HFFc6 (cell line): Measurements from ENCODE around the gene PDGFRB. TPM values are rescaled to one million over a fixed set of nuclear protein-coding genes. Genes with fewer than 3 reads are reported as not detected.

ENCODE experiments used
- DNase-seq: peaks from one replicate; pipeline ENCODE4 v3.0.0-alpha.2; 2018
- H3K27ac Mint-ChIP-seq: 2 replicates; pipeline ENCODE4 v1.8.0; 2020; ENCODE audit warnings: mild to moderate bottlenecking, mixed read lengths
- H3K27me3 Mint-ChIP-seq: 2 replicates; pipeline ENCODE4 v1.8.0; 2021; ENCODE audit warnings: mild to moderate bottlenecking, moderate library complexity, mixed read lengths; ENCODE audit not compliant: insufficient read depth
- H3K36me3 Mint-ChIP-seq: 2 replicates; pipeline ENCODE4 v1.8.0; 2021; ENCODE audit warnings: low read depth, mixed read lengths
- H3K4me1 Mint-ChIP-seq: 2 replicates; pipeline ENCODE4 v1.8.0; 2020; ENCODE audit warnings: low read depth, mixed read lengths
- H3K4me3 Mint-ChIP-seq: 2 replicates; pipeline ENCODE4 v1.8.0; 2020; ENCODE audit warnings: mild to moderate bottlenecking, moderate library complexity, mixed read lengths
- H3K9me3 Mint-ChIP-seq: 2 replicates; pipeline ENCODE4 v1.8.0; 2020; ENCODE audit warnings: mild to moderate bottlenecking, mixed read lengths
- CTCF ChIP-seq: fragments of 200-600 bp; sonication (generic); IDR thresholded peaks from 2 replicates; pipeline ENCODE4 v1.5.0; 2021; ENCODE audit warnings: antibody characterized with exemption, mild to moderate bottlenecking
- total RNA-seq, 6 experiments: library from RNA; stranded (reverse); fragmentation: NEBNext Ultra II Directional; extraction: Animal tissue kit (Norgen Biotek cat#: 25700); gene quantifications; 2 replicates in 1 of 6; 3 replicates in 5 of 6; pipeline ENCODE4 v1.2.3, GENCODE V29; 2021

The PDGFRB gene
- total RNA-seq, 6 experiments from 2014 or later: 137 to 208 (median 180) TPM

- peaks cover 56% of the 10 kb centered on the region for H3K36me3 Mint-ChIP-seq
- H3K4me1 Mint-ChIP-seq: peaks cover 89% of the 10 kb centered on the region
- H3K27ac Mint-ChIP-seq: peak overlapping the region; percentile 99
- peaks cover 13% of the 10 kb centered on the region for H3K27me3 Mint-ChIP-seq
- H3K4me3 Mint-ChIP-seq: no peak overlapping the region
- DNase-seq: no peak
- H3K9me3 Mint-ChIP-seq: no peaks in the 10 kb centered on the region
- TF ChIP-seq CTCF: no peak
Observed at GRCh38 chr5:150136305-150137167, 19.1 kb downstream of the PDGFRB start.

DNA sequence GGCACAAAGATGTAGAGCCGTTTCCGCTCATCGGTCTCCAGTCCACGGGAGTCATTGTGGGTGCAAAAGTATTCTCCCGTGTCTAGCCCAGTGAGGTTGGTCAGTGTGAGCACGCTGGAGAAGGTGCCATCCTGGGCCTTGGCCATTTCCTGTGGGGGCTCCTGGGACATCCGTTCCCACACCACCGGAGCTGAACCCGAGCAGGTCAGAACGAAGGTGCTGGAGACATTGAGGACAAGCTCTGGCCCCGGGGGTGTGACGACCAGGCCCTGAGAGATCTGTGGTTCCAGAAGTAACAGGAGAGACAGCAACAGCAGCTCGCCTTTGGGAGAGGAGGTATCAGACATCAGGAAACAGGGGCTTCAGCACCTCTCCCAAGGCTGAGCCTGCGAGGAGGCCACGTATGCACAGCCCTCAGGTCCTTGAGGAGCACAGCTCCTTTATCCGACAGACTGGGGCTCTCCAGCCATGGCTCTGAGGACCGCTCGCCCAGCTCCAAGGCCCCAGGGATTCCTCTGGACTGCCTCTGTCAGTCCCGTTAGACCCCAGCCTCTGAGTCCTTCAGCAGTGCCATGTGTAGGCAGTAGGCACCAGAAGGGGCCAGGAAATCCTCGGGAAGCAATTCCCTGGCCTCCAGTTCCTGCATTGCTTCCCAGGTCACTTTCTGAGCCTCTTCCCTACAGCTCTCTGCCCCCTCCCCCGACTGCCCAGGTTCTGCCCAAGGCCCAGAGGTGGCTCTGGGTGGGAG lies 19.9 kb downstream of the PDGFRB start:
- Mint-ChIP-seq H3K27ac (peak overlapping the region; percentile 67), H3K4me3 (no peak overlapping the region), H3K4me1 (peaks cover 89% of the 10 kb centered on the region), H3K9me3 (no peaks in the 10 kb centered on the region), H3K27me3 (peaks cover 14% of the 10 kb centered on the region), H3K36me3 (peaks cover 57% of the 10 kb centered on the region)
- TF ChIP-seq CTCF: no peak
- no peak for DNase-seq

GRCh38 chr5:150134198-150134588 lies 21.5 kb downstream of the PDGFRB start:
- no peak for TF ChIP-seq CTCF
- no peak for DNase-seq
- Mint-ChIP-seq H3K9me3 (no peaks in the 10 kb centered on the region), H3K36me3 (peaks cover 59% of the 10 kb centered on the region), H3K4me1 (peaks cover 85% of the 10 kb centered on the region), H3K27me3 (peaks cover 14% of the 10 kb centered on the region), H3K27ac (peak overlapping the region; percentile 61), H3K4me3 (no peak overlapping the region)

DNA sequence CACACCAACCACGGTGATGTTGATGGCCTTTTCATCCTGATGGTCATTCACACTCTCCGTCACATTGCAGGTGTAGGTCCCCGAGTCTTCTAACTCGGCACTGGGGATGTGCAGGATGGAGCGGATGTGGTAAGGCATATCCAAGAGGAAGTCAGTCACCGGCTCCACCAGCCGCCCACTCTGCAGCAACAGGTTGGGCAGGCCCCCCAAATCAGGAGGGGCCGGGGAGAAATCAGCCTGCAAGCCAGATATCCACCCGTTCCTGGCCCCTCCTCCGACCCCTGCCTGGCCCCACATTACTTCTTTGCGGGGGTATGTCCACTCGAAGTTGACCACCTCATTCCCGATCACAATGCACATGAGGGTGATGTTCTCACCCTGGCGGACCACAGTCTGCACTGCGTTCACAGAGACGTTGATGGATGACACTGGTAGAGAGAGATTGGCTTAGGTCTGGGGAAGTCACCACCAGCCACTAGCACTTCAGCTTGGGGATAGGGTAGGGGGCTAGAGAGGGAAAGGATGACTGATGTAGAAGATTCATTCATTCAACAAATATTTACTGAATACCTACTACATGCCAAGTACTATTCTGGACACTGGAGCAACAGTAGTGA lies 22.0 kb downstream of the PDGFRB start:
- Mint-ChIP-seq H3K4me1 (peaks cover 83% of the 10 kb centered on the region), H3K27ac (peak overlapping the region; percentile 61; the same call in 1 of the 2 replicates), H3K36me3 (peaks cover 61% of the 10 kb centered on the region), H3K9me3 (no peaks in the 10 kb centered on the region), H3K4me3 (no peak overlapping the region), H3K27me3 (peaks cover 13% of the 10 kb centered on the region)
- no peak for DNase-seq
- no peak for TF ChIP-seq CTCF

DNA sequence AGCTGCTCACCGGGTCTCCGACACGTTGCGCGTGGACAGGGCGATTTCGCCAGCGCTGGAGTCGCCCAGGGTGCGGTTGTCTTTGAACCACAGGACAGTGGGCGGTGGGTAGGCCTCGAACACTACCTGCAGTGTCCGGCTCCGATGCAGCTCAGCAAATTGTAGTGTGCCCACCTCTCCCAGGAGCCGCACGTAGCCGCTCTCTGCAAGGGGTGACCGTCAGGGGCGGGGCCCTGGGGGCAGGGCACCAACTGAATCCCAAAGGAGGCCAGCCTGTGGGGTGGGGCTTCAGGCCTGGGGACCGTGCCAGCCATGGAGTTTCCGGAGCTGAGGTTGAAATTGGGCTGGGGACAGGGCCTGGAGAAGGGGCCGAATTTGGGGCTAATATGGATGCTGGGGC lies 22.9 kb downstream of the PDGFRB start:
- no peak for TF ChIP-seq CTCF
- no peak overlapping the region for H3K4me3 Mint-ChIP-seq

More for the DNA sequence above, 22.9 kb downstream of the PDGFRB start:
- peaks cover 11% of the 10 kb centered on the region for H3K27me3 Mint-ChIP-seq
- H3K9me3 Mint-ChIP-seq: no peaks in the 10 kb centered on the region
- no peak for DNase-seq
- peaks cover 70% of the 10 kb centered on the region for H3K36me3 Mint-ChIP-seq
- H3K4me1 Mint-ChIP-seq: peaks cover 83% of the 10 kb centered on the region
- H3K27ac Mint-ChIP-seq: peak overlapping the region; percentile 54; the same call in 1 of the 2 replicates
